Measurements from ENCODE around the gene PITX2.

DNA sequence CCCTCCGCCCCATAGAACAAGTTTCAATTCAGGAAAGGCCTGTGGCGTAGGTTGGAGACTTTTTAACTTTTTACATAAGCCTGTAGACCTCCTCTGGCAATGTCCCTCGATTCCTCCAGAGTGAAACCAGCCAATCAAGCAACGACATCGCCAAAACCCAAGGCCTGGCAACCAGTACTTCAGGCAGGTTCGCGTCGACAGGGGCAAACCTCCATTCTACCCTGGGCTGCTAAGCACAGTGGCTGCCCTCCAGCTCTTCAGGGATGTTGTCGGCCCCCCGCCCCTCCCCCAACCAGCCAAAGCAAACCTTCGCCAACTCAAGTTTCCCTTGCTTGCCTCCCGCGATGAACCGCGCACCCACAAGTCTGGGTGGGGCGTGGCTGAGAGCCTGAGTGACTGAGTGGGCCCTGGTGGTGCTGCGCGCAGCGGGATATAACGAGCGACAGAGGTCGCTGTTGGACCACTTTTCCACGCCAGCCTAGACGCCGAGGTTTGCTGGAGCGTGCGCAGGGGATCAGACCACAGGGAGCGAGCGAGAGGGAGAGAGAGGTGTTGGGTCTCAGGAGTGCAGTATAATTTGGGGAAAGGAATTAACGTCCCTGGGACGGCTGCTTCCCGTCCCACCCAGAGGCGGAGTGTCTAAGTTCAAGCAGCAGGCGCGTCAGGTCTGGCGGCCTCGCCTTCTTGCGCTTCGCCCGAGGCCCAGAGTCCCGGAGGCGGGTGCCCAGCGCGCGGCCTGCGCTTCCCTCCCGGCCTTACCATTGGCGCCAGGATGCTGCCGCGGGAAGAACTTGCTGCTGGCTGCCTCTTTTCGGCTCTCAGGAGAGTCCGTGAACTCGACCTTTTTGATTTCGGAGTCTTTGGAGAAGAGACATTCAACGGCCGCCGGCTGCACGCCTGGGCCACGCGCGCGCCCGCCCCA is 9.0 kb upstream of the PITX2 start:
- peak; percentile 78 to 84 (median 80) for TF ChIP-seq CTCF (IDR thresholded peaks at IDR 0.05)
- no peak for TF ChIP-seq POLR2A (IDR thresholded peaks at IDR 0.05; ENCODE audit: low read depth)
- peak; percentile 56 to 59 for TF ChIP-seq POLR2AphosphoS5 (IDR thresholded peaks at IDR 0.05)
- no peak for TF ChIP-seq EP300 (IDR thresholded peaks at IDR 0.05)
